Activated CD4-positive, alpha-beta T cell treated with anti-CD3 and anti-CD28 coated beads, Interleukin-2, Interleukin-6, amounts not matched to agents 100 ng/mL and 50 ng/mL, durations not matched to agents 16 hours and 8 hours (primary cell): ENCODE results near the gene KIF5A.
A peak's percentile ranks its signal among the peaks of the same experiment; 100 is the strongest.
"Not testable (repeated sequence)": the region's sequence is repeated elsewhere in the genome, so short reads cannot be mapped to it uniquely, and the experiment has no call there.

Source experiments
- DNase-seq: peaks from one replicate; pipeline ENCODE4 v3.0.0-alpha.2; 2020

Gene KIF5A

GRCh38 chr12:57609781-57610553 lies 60.1 kb downstream of the KIF5A start:
- DNase-seq: no peak

GRCh38 chr12:57610554-57611107 lies 60.8 kb downstream of the KIF5A start:
- DNase-seq: no peak

GRCh38 chr12:57611108-57611826 lies 61.4 kb downstream of the KIF5A start, which contains the start of gene ARHGEF25:
ARHGEF25 (plus strand) TSS chr12:57611435; CDS start chr12:57611895, 460 bp downstream.
- peak; percentile 37 for DNase-seq

GRCh38 chr12:57611827-57612710 lies 62.2 kb downstream of the KIF5A start:
- DNase-seq: no peak

- no peak for DNase-seq
These were observed 63.0 kb downstream of the KIF5A start for GRCh38 chr12:57612711-57613426.

GRCh38 chr12:57613427-57614109 lies 63.7 kb downstream of the KIF5A start:
- no peak for DNase-seq

- peak; percentile 17 for DNase-seq
These were observed 64.5 kb downstream of the KIF5A start for GRCh38 chr12:57614178-57614947.

GRCh38 chr12:57614948-57615500 lies 65.2 kb downstream of the KIF5A start:
- DNase-seq: no peak

- DNase-seq: no peak
These were observed 65.8 kb downstream of the KIF5A start for GRCh38 chr12:57615637-57616036.

- DNase-seq: no peak
These were observed 66.7 kb downstream of the KIF5A start for GRCh38 chr12:57616383-57617101.

- no peak for DNase-seq
These were observed 68.1 kb downstream of the KIF5A start for GRCh38 chr12:57617942-57618341.

- not testable (repeated sequence) for DNase-seq
These were observed 68.6 kb downstream of the KIF5A start for GRCh38 chr12:57618431-57618830.

GRCh38 chr12:57618966-57619433 lies 69.2 kb downstream of the KIF5A start:
- DNase-seq: no peak

GRCh38 chr12:57619434-57620244 lies 69.8 kb downstream of the KIF5A start:
- DNase-seq: no peak

- no peak for DNase-seq
These were observed 70.5 kb downstream of the KIF5A start for GRCh38 chr12:57620245-57620935.

GRCh38 chr12:57620936-57621496 lies 71.2 kb downstream of the KIF5A start:
- no peak for DNase-seq

- peak; percentile 63 for DNase-seq
These were observed 71.9 kb downstream of the KIF5A start for GRCh38 chr12:57621497-57622292.
